Adipose tissue (tissue), 3 donors: Measurements from ENCODE around the gene TEX19. TPM values are rescaled to one million over a fixed set of nuclear protein-coding genes. Genes with fewer than 3 reads are reported as not detected.
"Not testable (repeated sequence)": the region's sequence is repeated elsewhere in the genome, so short reads cannot be mapped to it uniquely, and the experiment has no call there.

ENCODE experiments used
- H3K27ac ChIP-seq: one replicate; pipeline ENCODE4 v1.5.1; 2013; ENCODE audit warnings: low read depth, low read length
- WGBS, 3 donors: extraction: QIAGEN DNeasy Blood & Tissue Kit; methylation state at CpG; one replicate each; pipeline ENCODE4 v1.1.7; 2013; 5-methylcytosine and 5-hydroxymethylcytosine counted together
- polyA plus RNA-seq, 3 donors: library from polyadenylated mRNA; stranded (reverse); fragments of 200-250 nt; gene quantifications; one replicate each; pipeline ENCODE4 v1.2.3, GENCODE V29; 2013
- donor health status: healthy with polysubstance abuse.
- donor health status: Bipolar disorder and iron deficiency.
- donor health status: healthy.

TEX19 gene
- polyA plus RNA-seq, 3 donors = not detected

- no peak overlapping the region for H3K27ac ChIP-seq
- WGBS, 3 donors = 87 to 93% (median 90%) methylated on average over 25 of the region's 25 CpGs
These were observed 27.6 kb upstream of the TEX19 start for GRCh38 chr17:82331345-82331939.

GRCh38 chr17:82332669-82333278 is 26.3 kb upstream of the TEX19 start:
- WGBS, 3 donors = 12 to 21% (median 14%) methylated on average over 21 to 32 of the region's 32 CpGs
- no peak overlapping the region for H3K27ac ChIP-seq

- no peak within 1 kb of the TSS for H3K27ac ChIP-seq
- 1 to 6% (median 2%) methylated on average over 62 to 90 of the region's 90 CpGs for WGBS, 3 donors
These were observed 25.5 kb upstream of the TEX19 start, which contains the start of gene SECTM1 for GRCh38 chr17:82333279-82334171. TSS of gene SECTM1 (minus strand) at chr17:82333766. CDS start at chr17:82327240, 6,526 bp downstream.

GRCh38 chr17:82334204-82334621 is 24.8 kb upstream of the TEX19 start:
- no peak overlapping the region for H3K27ac ChIP-seq
- WGBS, 3 donors = 42 to 78% (median 42%) methylated on average over 23 to 25 of the region's 25 CpGs

GRCh38 chr17:82334622-82335394 is 24.2 kb upstream of the TEX19 start:
- no peak overlapping the region for H3K27ac ChIP-seq
- 14 to 35% (median 16%) methylated on average over 16 of the region's 16 CpGs for WGBS, 3 donors

- WGBS, 3 donors = 33 to 49% (median 42%) methylated on average over 29 of the region's 29 CpGs
These were observed 20.0 kb upstream of the TEX19 start for GRCh38 chr17:82338858-82339633.

GRCh38 chr17:82339634-82340580 is 19.1 kb upstream of the TEX19 start:
- no peak overlapping the region for H3K27ac ChIP-seq

More at GRCh38 chr17:82338858-82339633, 20.0 kb upstream of the TEX19 start:
- no peak overlapping the region for H3K27ac ChIP-seq

GRCh38 chr17:82342361-82343079 is 16.5 kb upstream of the TEX19 start:
- 69 to 75% (median 72%) methylated on average over 28 of the region's 28 CpGs for WGBS, 3 donors

More at GRCh38 chr17:82339634-82340580, 19.1 kb upstream of the TEX19 start:
- 54 to 56% (median 54%) methylated on average over 8 to 10 of the region's 10 CpGs for WGBS, 3 donors

GRCh38 chr17:82343560-82343959 is 15.5 kb upstream of the TEX19 start:
- H3K27ac ChIP-seq = no peak overlapping the region
- WGBS, 3 donors = 92 to 97% (median 96%) methylated on average over 5 of the region's 5 CpGs

More at GRCh38 chr17:82342361-82343079, 16.5 kb upstream of the TEX19 start:
- H3K27ac ChIP-seq = no peak overlapping the region

- WGBS, 3 donors = 75 to 89% (median 85%) methylated on average over 24 of the region's 24 CpGs
- H3K27ac ChIP-seq = no peak overlapping the region
These were observed 14.7 kb upstream of the TEX19 start for GRCh38 chr17:82344175-82344907.

- 84 to 88% (median 87%) methylated on average over 42 of the region's 42 CpGs for WGBS, 3 donors
- H3K27ac ChIP-seq = no peak overlapping the region
These were observed 13.7 kb upstream of the TEX19 start for GRCh38 chr17:82345151-82345976.

- H3K27ac ChIP-seq = no peak overlapping the region
- 51 to 77% (median 54%) methylated on average over 28 of the region's 28 CpGs for WGBS, 3 donors
These were observed 12.4 kb upstream of the TEX19 start for GRCh38 chr17:82346342-82347300.

- WGBS, 3 donors = 85 to 92% (median 89%) methylated on average over 11 of the region's 11 CpGs
- not testable (repeated sequence) for H3K27ac ChIP-seq
These were observed 11.1 kb upstream of the TEX19 start for GRCh38 chr17:82347994-82348393.
